GM06990 (cell line): Measurements from ENCODE around the gene CDH8.

Source experiments
- DNase-seq: peaks from one replicate; pipeline ENCODE4 v3.0.0-alpha.2; 2011; ENCODE audit not compliant: insufficient read length; ENCODE audit errors: extremely low read depth
- H3K27me3 ChIP-seq: replicated peaks from 2 replicates; pipeline ENCODE4 v1.6.0; 2011; ENCODE audit warnings: low read length; ENCODE audit not compliant: control insufficient read depth, insufficient read depth
- H3K36me3 ChIP-seq: 2 replicates; pipeline ENCODE4 v1.5.1; 2011; ENCODE audit warnings: low read length; ENCODE audit not compliant: control insufficient read depth, insufficient read depth
- H3K4me3 ChIP-seq: replicated peaks from 2 replicates; pipeline ENCODE4 v1.5.1; 2011; ENCODE audit warnings: low read depth, mild to moderate bottlenecking, control low read depth, low read length
- CTCF ChIP-seq: IDR thresholded peaks from 2 replicates; pipeline ENCODE4 v1.5.1; 2011; ENCODE audit warnings: low read length, control low read depth, mild to moderate bottlenecking, inconsistent platforms; ENCODE audit not compliant: insufficient read depth, poor library complexity, severe bottlenecking

CDH8 gene

GRCh38 chr16:61915569-61915968, 120.7 kb downstream of the CDH8 start:
- H3K36me3 ChIP-seq: no peaks in the 10 kb centered on the region

GRCh38 chr16:61909074-61909473, 127.2 kb downstream of the CDH8 start:
- TF ChIP-seq CTCF: no peak
- no peaks in the 10 kb centered on the region for H3K27me3 ChIP-seq
- no peak for DNase-seq
- H3K4me3 ChIP-seq: no peak overlapping the region
- H3K36me3 ChIP-seq: no peaks in the 10 kb centered on the region

More at GRCh38 chr16:61915569-61915968, 120.7 kb downstream of the CDH8 start:
- Histone ChIP-seq H3K27me3 (no peaks in the 10 kb centered on the region), H3K4me3 (no peak overlapping the region)
- TF ChIP-seq CTCF: no peak
- no peak for DNase-seq

GRCh38 chr16:61908426-61908825, 127.8 kb downstream of the CDH8 start:
- TF ChIP-seq CTCF: no peak

GRCh38 chr16:61901689-61902088, 134.5 kb downstream of the CDH8 start:
- Histone ChIP-seq H3K36me3 (no peaks in the 10 kb centered on the region), H3K27me3 (no peaks in the 10 kb centered on the region), H3K4me3 (no peak overlapping the region)
- DNase-seq: no peak
- no peak for TF ChIP-seq CTCF

More at GRCh38 chr16:61908426-61908825, 127.8 kb downstream of the CDH8 start:
- Histone ChIP-seq H3K27me3 (no peaks in the 10 kb centered on the region), H3K4me3 (no peak overlapping the region), H3K36me3 (no peaks in the 10 kb centered on the region)
- DNase-seq: no peak

GRCh38 chr16:61900482-61900881, 135.8 kb downstream of the CDH8 start:
- no peak for DNase-seq
- Histone ChIP-seq H3K27me3 (no peaks in the 10 kb centered on the region), H3K36me3 (no peaks in the 10 kb centered on the region), H3K4me3 (no peak overlapping the region)
- TF ChIP-seq CTCF: no peak

GRCh38 chr16:61897657-61898056, 138.6 kb downstream of the CDH8 start:
- H3K4me3 ChIP-seq: no peak overlapping the region
- DNase-seq: no peak
- no peaks in the 10 kb centered on the region for H3K27me3 ChIP-seq
- no peaks in the 10 kb centered on the region for H3K36me3 ChIP-seq
- TF ChIP-seq CTCF: no peak
